Ishikawa (cell line): ENCODE data around the gene GRID2.

ENCODE experiments used
- CEBPB ChIP-seq: IDR thresholded peaks from 2 replicates; pipeline ENCODE4 v1.6.1; 2012
- CREB1 ChIP-seq: IDR thresholded peaks from 2 replicates; pipeline ENCODE4 v1.6.1; 2012; ENCODE audit warnings: low read depth
- EGR1 ChIP-seq: IDR thresholded peaks from 2 replicates; pipeline ENCODE4 v1.6.1; 2012
- EP300 ChIP-seq: IDR thresholded peaks from 2 replicates; pipeline ENCODE4 v1.6.1; 2012; ENCODE audit warnings: borderline replicate concordance
- FOXM1 ChIP-seq: IDR thresholded peaks from 2 replicates; pipeline ENCODE4 v1.6.1; 2012; ENCODE audit warnings: low read depth, borderline replicate concordance
- MAX ChIP-seq: IDR thresholded peaks from 2 replicates; pipeline ENCODE4 v1.6.1; 2012
- NFIC ChIP-seq: IDR thresholded peaks from 2 replicates; pipeline ENCODE4 v1.6.1; 2012
- RAD21 ChIP-seq: IDR thresholded peaks from 2 replicates; pipeline ENCODE4 v1.6.1; 2012; ENCODE audit warnings: low read depth
- REST ChIP-seq: IDR thresholded peaks from 2 replicates; pipeline ENCODE4 v1.6.1; 2012; ENCODE audit warnings: low read depth, mild to moderate bottlenecking
- TAF1 ChIP-seq: IDR thresholded peaks from 2 replicates; pipeline ENCODE4 v1.6.1; 2012; ENCODE audit warnings: low read depth, mild to moderate bottlenecking
- TCF12 ChIP-seq: IDR thresholded peaks from 2 replicates; pipeline ENCODE4 v1.6.1; 2012; ENCODE audit warnings: low read depth
- TEAD4 ChIP-seq: IDR thresholded peaks from 2 replicates; pipeline ENCODE4 v1.6.1; 2012
- USF1 ChIP-seq: IDR thresholded peaks from 2 replicates; pipeline ENCODE4 v1.6.1; 2012
- YY1 ChIP-seq: IDR thresholded peaks from 2 replicates; pipeline ENCODE4 v1.6.1; 2012; ENCODE audit warnings: low read depth
- ZBTB7A ChIP-seq: IDR thresholded peaks from 2 replicates; pipeline ENCODE4 v1.6.1; 2012; ENCODE audit warnings: low read depth

The GRID2 gene

DNA sequence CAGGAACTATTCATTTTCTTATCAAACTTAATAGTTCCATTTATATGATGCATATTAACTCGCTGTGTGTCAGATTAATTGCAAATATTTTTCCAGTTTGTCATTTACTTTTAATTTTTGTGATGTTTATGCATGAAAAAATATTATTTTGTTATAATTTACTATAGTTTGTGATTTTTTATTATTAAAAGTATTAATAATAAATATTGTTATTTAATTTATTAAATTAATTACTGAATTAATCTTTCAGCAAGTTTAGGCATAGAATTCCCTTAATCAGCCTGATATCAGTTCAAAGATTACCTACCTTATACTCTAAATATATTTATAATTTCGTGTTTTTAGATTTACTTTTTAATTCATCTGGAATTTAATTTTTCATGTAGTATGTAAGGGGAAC lies 1509.3 kb downstream of the GRID2 start:
- no peak for TF ChIP-seq TAF1
- no peak for TF ChIP-seq ZBTB7A
- TF ChIP-seq MAX, result no peak
- TF ChIP-seq RAD21, result no peak
- TF ChIP-seq NFIC, result no peak
- TF ChIP-seq CREB1, result no peak
- TF ChIP-seq TEAD4, result no peak
- TF ChIP-seq YY1, result no peak
- no peak for TF ChIP-seq EP300
- TF ChIP-seq FOXM1, result no peak
- no peak for TF ChIP-seq USF1
- no peak for TF ChIP-seq TCF12
- no peak for TF ChIP-seq CEBPB
- TF ChIP-seq REST, result no peak
- TF ChIP-seq EGR1, result no peak

- TF ChIP-seq TAF1 (no peak), REST (no peak), TEAD4 (no peak), USF1 (no peak), RAD21 (no peak), CREB1 (no peak), MAX (no peak), ZBTB7A (no peak), FOXM1 (no peak), EP300 (no peak), CEBPB (no peak), EGR1 (no peak), TCF12 (no peak), NFIC (no peak), YY1 (no peak)
Measured at GRCh38 chr4:93814141-93814540, 1510.4 kb downstream of the GRID2 start.

GRCh38 chr4:93814722-93815121 lies 1511.0 kb downstream of the GRID2 start:
- no peak for TF ChIP-seq MAX
- TF ChIP-seq USF1, result peak; percentile 52
